Bronchial epithelial cell (primary cell): ENCODE measurements around the gene SMIM14. TPM values are rescaled to one million over a fixed set of nuclear protein-coding genes. Genes with fewer than 3 reads are reported as not detected.
A peak's percentile ranks its signal among the peaks of the same experiment; 100 is the strongest.
"Not testable (repeated sequence)": the region's sequence is repeated elsewhere in the genome, so short reads cannot be mapped to it uniquely, and the experiment has no call there.

Source experiments
- DNase-seq: peaks from one replicate; pipeline ENCODE4 v3.0.0-alpha.2; 2010; ENCODE audit warnings: low read depth
- FAIRE-seq: peaks from 2 replicates; lab custom pipeline; 2011; peaks lifted over from hg19 to GRCh38; lab: Jason Lieb, UNC
- H3K27me3 ChIP-seq: 2 replicates; pipeline ENCODE4 v1.5.1; 2011; ENCODE audit warnings: low read length; ENCODE audit not compliant: control insufficient read depth, insufficient read depth
- H3K36me3 ChIP-seq: 2 replicates; pipeline ENCODE4 v1.5.1; 2011; ENCODE audit warnings: low read length; ENCODE audit not compliant: control insufficient read depth, insufficient read depth
- H3K4me3 ChIP-seq: 2 replicates; pipeline ENCODE4 v1.5.1; 2011; ENCODE audit warnings: mild to moderate bottlenecking, low read depth, low read length, control low read depth
- CTCF ChIP-seq: IDR thresholded peaks from 2 replicates; pipeline ENCODE4 v1.5.1; 2011; ENCODE audit warnings: mild to moderate bottlenecking, moderate library complexity, low read length, control low read depth, inconsistent platforms; ENCODE audit not compliant: insufficient read depth, severe bottlenecking
- total RNA-seq: library from RNA; depleted of rRNA; stranded (reverse); fragments of >200 nt; gene quantifications from 2 replicates; pipeline ENCODE4 v1.2.1, GENCODE V29; 2014

The SMIM14 gene
- total RNA-seq, 1 donor from 2014 or later, result 21.1 TPM

GRCh38 chr4:39505581-39505980 lies 133.1 kb downstream of the SMIM14 start:
- FAIRE-seq, result no peak
- H3K36me3 ChIP-seq, result peaks cover 19% of the 10 kb centered on the region

GRCh38 chr4:39504538-39504937 lies 134.1 kb downstream of the SMIM14 start:
- DNase-seq (no peak), FAIRE-seq (no peak)
- H3K4me3 ChIP-seq, result no peak overlapping the region
- no peaks in the 10 kb centered on the region for H3K27me3 ChIP-seq
- no peak for TF ChIP-seq CTCF
- peaks cover 16% of the 10 kb centered on the region for H3K36me3 ChIP-seq

More at GRCh38 chr4:39505581-39505980, 133.1 kb downstream of the SMIM14 start:
- peak; percentile 58 for DNase-seq
- H3K27me3 ChIP-seq, result no peaks in the 10 kb centered on the region
- no peak overlapping the region for H3K4me3 ChIP-seq
- TF ChIP-seq CTCF, result no peak

DNA sequence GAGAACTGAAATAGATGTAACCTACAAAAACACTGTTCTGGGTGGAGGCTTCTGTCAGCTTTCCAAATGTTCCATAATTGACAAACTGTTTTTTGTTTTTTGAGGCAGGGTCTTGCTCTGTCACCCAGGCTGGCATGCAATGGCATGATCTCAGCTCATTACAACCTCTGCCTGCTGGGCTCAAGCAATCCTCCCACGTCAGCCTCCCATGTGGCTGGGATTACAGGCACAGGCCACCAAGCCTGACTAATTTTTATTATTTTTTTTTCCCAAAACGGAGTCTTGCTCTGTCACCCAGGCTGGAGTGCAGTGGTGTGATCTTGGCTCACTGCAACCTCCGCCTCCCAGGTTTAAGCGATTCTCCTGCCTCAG lies 136.0 kb downstream of the SMIM14 start:
- H3K4me3 ChIP-seq, result not testable (repeated sequence)

DNA sequence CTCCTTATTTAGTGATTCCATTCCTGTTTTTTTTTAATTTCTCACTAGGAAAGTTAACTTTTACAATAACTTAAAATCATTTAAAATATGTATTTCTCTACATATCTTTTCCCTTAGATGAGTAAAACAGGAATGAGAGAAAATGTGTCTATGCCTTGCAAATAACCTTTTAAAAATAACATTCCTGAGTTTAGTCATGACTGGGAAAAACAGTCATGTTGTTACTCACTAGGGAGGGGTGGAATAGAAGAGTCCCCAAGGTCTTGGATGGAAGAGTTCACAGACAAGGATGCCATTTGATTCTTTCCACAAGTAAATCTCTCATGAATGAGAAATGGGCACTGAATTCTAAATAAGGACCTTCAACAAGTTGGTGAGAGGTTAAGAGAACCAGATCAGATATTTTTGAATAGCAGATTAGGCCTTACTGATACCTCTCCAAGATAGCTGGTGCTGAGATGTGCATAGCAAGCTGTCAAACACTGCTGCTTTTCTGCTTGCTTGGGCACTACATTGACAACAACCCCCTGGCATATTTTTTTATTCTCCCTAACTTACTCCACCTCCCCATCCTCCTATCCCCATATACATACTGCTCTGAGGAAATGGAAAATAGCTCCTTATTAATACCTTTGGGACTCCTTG lies 136.5 kb downstream of the SMIM14 start:
- FAIRE-seq (no peak), DNase-seq (peak; percentile 61)
- no peak for TF ChIP-seq CTCF
- H3K36me3 ChIP-seq, result peaks cover 13% of the 10 kb centered on the region
- H3K27me3 ChIP-seq, result no peaks in the 10 kb centered on the region
- no peak overlapping the region for H3K4me3 ChIP-seq

More for the DNA sequence above, 136.0 kb downstream of the SMIM14 start:
- FAIRE-seq, H3K27me3 ChIP-seq, DNase-seq: not testable (repeated sequence)
- peaks cover 13% of the 10 kb centered on the region for H3K36me3 ChIP-seq

GRCh38 chr4:39498727-39499020 lies 140.0 kb downstream of the SMIM14 start:
- Histone ChIP-seq H3K36me3 (peaks cover 4% of the 10 kb centered on the region), H3K4me3 (no peak overlapping the region), H3K27me3 (no peaks in the 10 kb centered on the region)
- no peak for DNase-seq
- TF ChIP-seq CTCF, result no peak
- no peak for FAIRE-seq

DNA sequence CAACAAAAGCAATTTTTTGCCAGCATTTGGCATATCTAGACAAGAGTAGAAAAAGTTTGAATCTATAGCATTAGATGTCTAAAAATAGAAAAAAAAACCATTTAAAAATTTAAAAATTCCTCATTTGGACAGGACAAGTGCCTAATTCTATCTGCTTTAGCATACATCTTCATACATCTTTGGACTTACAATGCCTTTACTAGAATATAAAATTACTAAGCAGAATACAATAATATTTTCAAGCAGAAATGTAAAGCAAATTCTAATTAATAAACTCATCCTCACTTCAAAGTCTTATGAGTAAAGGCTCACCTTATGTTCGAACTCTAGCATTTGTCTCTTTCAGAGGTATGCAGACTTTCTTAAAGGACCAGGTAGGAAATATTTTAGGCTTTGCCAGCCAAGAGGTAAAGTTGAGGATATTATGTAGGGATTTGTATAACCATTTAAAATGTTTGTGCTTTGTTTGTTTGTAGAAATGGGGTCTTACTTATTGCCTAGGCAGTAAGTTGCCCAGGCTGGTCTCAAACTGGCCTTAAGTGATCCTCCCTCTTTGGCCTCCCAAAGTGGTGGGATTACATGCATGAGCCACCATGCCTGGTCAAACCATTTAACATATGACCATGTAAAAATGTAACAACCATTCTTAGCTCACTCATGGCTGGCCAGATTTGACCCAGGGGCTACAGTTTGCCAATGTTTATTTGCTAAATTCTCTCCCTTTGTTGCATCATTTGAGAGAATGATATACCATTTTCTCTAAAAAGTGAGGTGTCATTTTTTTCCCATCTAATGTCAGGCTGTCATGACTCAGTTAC lies 140.5 kb downstream of the SMIM14 start:
- DNase-seq, result no peak
- Histone ChIP-seq H3K27me3 (no peaks in the 10 kb centered on the region), H3K4me3 (no peak overlapping the region), H3K36me3 (peaks cover 4% of the 10 kb centered on the region)
- no peak for FAIRE-seq
- no peak for TF ChIP-seq CTCF
